Activated CD4-positive, alpha-beta T cell treated with anti-CD3 and anti-CD28 coated beads for 36 hours (primary cell): ENCODE results near the gene RPH3AL. TPM values are rescaled to one million over a fixed set of nuclear protein-coding genes. Genes with fewer than 3 reads are reported as not detected.

Experiments used
- ATAC-seq: fragments of 200-7000 bp; cut with Tn5 transposase; one replicate; pipeline ENCODE4 v1.10.0; 2021; ENCODE audit warnings: mild to moderate bottlenecking, moderate library complexity
- CTCF ChIA-PET: fragments of 350-600 bp; sonication (Branson Sonifier 250); formaldehyde crosslinking; loops from one replicate; lab custom pipeline; 2021; ENCODE audit warnings: antibody characterized with exemption; lab: Charles Lee
- POLR2A ChIA-PET: fragments of 350-600 bp; sonication (Branson Sonifier 250); formaldehyde crosslinking; loops from one replicate; lab custom pipeline; 2021; ENCODE audit warnings: antibody characterized with exemption, inconsistent platforms; lab: Charles Lee
- DNase-seq: peaks from one replicate; pipeline ENCODE4 v3.0.0-alpha.2; 2020
- H3K27ac Mint-ChIP-seq: one replicate; pipeline ENCODE4 v1.8.0; 2021; ENCODE audit warnings: mixed read lengths
- H3K27me3 Mint-ChIP-seq: one replicate; pipeline ENCODE4 v1.8.0; 2021; ENCODE audit warnings: mixed read lengths
- H3K36me3 Mint-ChIP-seq: one replicate; pipeline ENCODE4 v1.8.0; 2021; ENCODE audit warnings: low read depth, mixed read lengths
- H3K4me1 Mint-ChIP-seq: one replicate; pipeline ENCODE4 v1.8.0; 2021; ENCODE audit warnings: mixed read lengths
- H3K4me3 Mint-ChIP-seq: one replicate; pipeline ENCODE4 v1.8.0; 2021; ENCODE audit warnings: mild to moderate bottlenecking, moderate library complexity, mixed read lengths
- H3K9me3 Mint-ChIP-seq: one replicate; pipeline ENCODE4 v1.8.0; 2021; ENCODE audit warnings: low read depth, mixed read lengths
- intact Hi-C, 2 experiments: fragments of 100-400 bp; cut with DNase I in 1 of 2; cut with micrococcal nuclease in 1 of 2; formaldehyde crosslinking; loops; one replicate each; pipeline versions ENCODE4 v1.14.2 to v1.15.1; 2022 to 2024; cut with DNase I, micrococcal nuclease
- total RNA-seq, 2 experiments: library from RNA; stranded (reverse); gene quantifications; one replicate each; pipeline ENCODE4 v1.2.3, GENCODE V29; 2021

RPH3AL gene
- total RNA-seq, 2 experiments from 2014 or later = 1.4 to 2.0 TPM

GRCh38 chr17:233473-233941 lies 119.1 kb downstream of the RPH3AL start:
- Mint-ChIP-seq H3K4me3 (no peak overlapping the region), H3K27ac (no peak overlapping the region), H3K36me3 (no peaks in the 10 kb centered on the region), H3K9me3 (no peaks in the 10 kb centered on the region), H3K4me1 (no peaks in the 10 kb centered on the region), H3K27me3 (no peaks in the 10 kb centered on the region)
- DNase-seq = no peak
- CTCF ChIA-PET = no interaction called here
- no peak for ATAC-seq
- intact Hi-C loops = no loop called here
- POLR2A ChIA-PET = no interaction called here

- H3K27me3 Mint-ChIP-seq = no peaks in the 10 kb centered on the region
- DNase-seq (no peak), ATAC-seq (no peak)
- H3K27ac Mint-ChIP-seq = no peak overlapping the region
- POLR2A ChIA-PET = no interaction called here
- no peaks in the 10 kb centered on the region for H3K4me1 Mint-ChIP-seq
- CTCF ChIA-PET = interaction anchor here (0.6 kb wide), 1 partner anchor 38 kb away, joined by 3 read pairs; no protein-coding TSS in a partner anchor
- H3K4me3 Mint-ChIP-seq = no peak overlapping the region
- no peaks in the 10 kb centered on the region for H3K36me3 Mint-ChIP-seq
- H3K9me3 Mint-ChIP-seq = no peaks in the 10 kb centered on the region
- intact Hi-C loops = no loop called here
Measured at GRCh38 chr17:231966-232807, 120.4 kb downstream of the RPH3AL start.

GRCh38 chr17:231191-231965 lies 121.2 kb downstream of the RPH3AL start:
- H3K27me3 Mint-ChIP-seq = no peaks in the 10 kb centered on the region
- DNase-seq = no peak
- H3K27ac Mint-ChIP-seq = no peak overlapping the region
- no peaks in the 10 kb centered on the region for H3K4me1 Mint-ChIP-seq
- ChIA-PET CTCF (no interaction called here), POLR2A (no interaction called here)
- H3K4me3 Mint-ChIP-seq = no peak overlapping the region
- H3K36me3 Mint-ChIP-seq = no peaks in the 10 kb centered on the region
- no peak for ATAC-seq
- H3K9me3 Mint-ChIP-seq = no peaks in the 10 kb centered on the region
- intact Hi-C loops = no loop called here

- ChIA-PET CTCF (no interaction called here), POLR2A (no interaction called here)
Measured at GRCh38 chr17:230395-230770, 122.2 kb downstream of the RPH3AL start.

GRCh38 chr17:229709-230394 lies 122.8 kb downstream of the RPH3AL start:
- Mint-ChIP-seq H3K4me1 (no peaks in the 10 kb centered on the region), H3K4me3 (no peak overlapping the region), H3K27ac (no peak overlapping the region), H3K9me3 (no peaks in the 10 kb centered on the region), H3K27me3 (no peaks in the 10 kb centered on the region), H3K36me3 (no peaks in the 10 kb centered on the region)
- ChIA-PET CTCF (interaction anchor here (1.2 kb wide), 1 partner anchor 46 kb away, joined by 3 read pairs; no protein-coding TSS in a partner anchor), POLR2A (no interaction called here)
- DNase-seq (no peak), ATAC-seq (no peak)
- intact Hi-C loops = no loop called here

More at GRCh38 chr17:230395-230770, 122.2 kb downstream of the RPH3AL start:
- intact Hi-C loops = no loop called here
- Mint-ChIP-seq H3K27me3 (no peaks in the 10 kb centered on the region), H3K9me3 (no peaks in the 10 kb centered on the region), H3K27ac (no peak overlapping the region), H3K4me3 (no peak overlapping the region), H3K36me3 (no peaks in the 10 kb centered on the region), H3K4me1 (no peaks in the 10 kb centered on the region)
- ATAC-seq (no peak), DNase-seq (no peak)

GRCh38 chr17:228951-229708 lies 123.5 kb downstream of the RPH3AL start:
- ATAC-seq (no peak), DNase-seq (no peak)
- Mint-ChIP-seq H3K27ac (no peak overlapping the region), H3K27me3 (no peaks in the 10 kb centered on the region), H3K36me3 (no peaks in the 10 kb centered on the region), H3K9me3 (no peaks in the 10 kb centered on the region), H3K4me1 (no peaks in the 10 kb centered on the region), H3K4me3 (no peak overlapping the region)
- POLR2A ChIA-PET = no interaction called here
- CTCF ChIA-PET = interaction anchor here (1.2 kb wide), 1 partner anchor 45 kb away, joined by 3 read pairs; no protein-coding TSS in a partner anchor
- intact Hi-C loops = no loop called here

GRCh38 chr17:227946-228615 lies 124.5 kb downstream of the RPH3AL start:
- no peak for DNase-seq
- intact Hi-C loops = no loop called here
- Mint-ChIP-seq H3K27me3 (no peaks in the 10 kb centered on the region), H3K36me3 (no peaks in the 10 kb centered on the region), H3K4me3 (no peak overlapping the region), H3K27ac (no peak overlapping the region), H3K9me3 (no peaks in the 10 kb centered on the region), H3K4me1 (no peaks in the 10 kb centered on the region)
- ChIA-PET CTCF (interaction anchor here (1.2 kb wide), 1 partner anchor 44 kb away, joined by 3 read pairs; no protein-coding TSS in a partner anchor), POLR2A (no interaction called here)
- ATAC-seq = no peak

- CTCF ChIA-PET = no interaction called here
- H3K36me3 Mint-ChIP-seq = no peaks in the 10 kb centered on the region
- H3K27ac Mint-ChIP-seq = no peak overlapping the region
- no peaks in the 10 kb centered on the region for H3K4me1 Mint-ChIP-seq
- intact Hi-C loops = no loop called here
- no peak for DNase-seq
- no peak for ATAC-seq
- POLR2A ChIA-PET = no interaction called here
- H3K4me3 Mint-ChIP-seq = no peak overlapping the region
- no peaks in the 10 kb centered on the region for H3K27me3 Mint-ChIP-seq
- no peaks in the 10 kb centered on the region for H3K9me3 Mint-ChIP-seq
Measured at GRCh38 chr17:227078-227945, 125.3 kb downstream of the RPH3AL start.

- H3K4me1 Mint-ChIP-seq = no peaks in the 10 kb centered on the region
- POLR2A ChIA-PET = no interaction called here
- H3K27me3 Mint-ChIP-seq = no peaks in the 10 kb centered on the region
Measured at GRCh38 chr17:226108-227077, 126.2 kb downstream of the RPH3AL start.

More at GRCh38 chr17:226108-227077, 126.2 kb downstream of the RPH3AL start:
- Mint-ChIP-seq H3K9me3 (no peaks in the 10 kb centered on the region), H3K27ac (no peak overlapping the region), H3K36me3 (no peaks in the 10 kb centered on the region), H3K4me3 (no peak overlapping the region)
- CTCF ChIA-PET = no interaction called here
- no peak for ATAC-seq
- intact Hi-C loops = no loop called here
- DNase-seq = no peak
